HCT116 (cell line): Measurements from ENCODE around the gene DOCK2. TPM values are rescaled to one million over a fixed set of nuclear protein-coding genes. Genes with fewer than 3 reads are reported as not detected.

Experiments used
- ATAC-seq: fragments of 200-7000 bp; cut with Tn5 transposase; 2 replicates; pipeline ENCODE4 v1.9.1; 2020; ENCODE audit warnings: mild to moderate bottlenecking, moderate library complexity
- BruUV-seq: library from RNA; stranded (reverse); fragments of 400-500 nt; replicated peaks from 2 replicates; lab custom pipeline; 2021; lab: Mats Ljungman, UMichigan
- CTCF ChIA-PET: fragments of 300-600 bp; sonication (Branson Sonifier 250); formaldehyde crosslinking; loops from one replicate; lab custom pipeline; 2021; ENCODE audit warnings: antibody characterized with exemption; lab: Charles Lee
- POLR2A ChIA-PET: fragments of 300-600, 350-600 bp; sonication (Branson Sonifier 250); formaldehyde crosslinking; loops from one replicate; lab custom pipeline; 2021; ENCODE audit warnings: antibody characterized with exemption; lab: Charles Lee
- RAD21 ChIA-PET, 2 experiments: fragments of 300-600 bp; sonication (Branson Sonifier 250); formaldehyde crosslinking; loops; one replicate each; lab custom pipeline; 2023; ENCODE audit warnings: low total read pairs in 2 of 2; ENCODE audit not compliant: uncharacterized antibody in 2 of 2, unreplicated experiment in 2 of 2, low non-redundant PET in 1 of 2; lab: Charles Lee
- DNase-seq: peaks from one replicate; pipeline ENCODE4 v3.0.0-alpha.2; 2010; ENCODE audit warnings: low read depth, low spot score
- H2AFZ ChIP-seq: fragments of 200-600 bp; shearing (Covaris generic), sonication (generic); 2 replicates; pipeline ENCODE4 v1.6.1; 2017; ENCODE audit warnings: low read depth, mixed run types, mixed read lengths, antibody characterized with exemption, low read length; ENCODE audit not compliant: poor library complexity, severe bottlenecking
- H3K27ac ChIP-seq: 2 replicates; pipeline ENCODE4 v1.5.1; 2012; ENCODE audit warnings: low read depth, low read length
- H3K27me3 ChIP-seq: fragments of 200-600 bp; sonication (generic); 2 replicates; pipeline ENCODE4 v1.6.1; 2016; ENCODE audit warnings: mixed run types, low read length, mixed read lengths; ENCODE audit not compliant: insufficient read depth
- H3K36me3 ChIP-seq, 2 experiments: fragments of 200-500 bp in 1 of 2; fragments of 200-600 bp in 1 of 2; sonication (Bioruptor generic) in 1 of 2; sonication (generic) in 1 of 2; 2 replicates each; pipeline versions ENCODE4 v1.5.1 to v1.6.1; 2014 to 2016; ENCODE audit warnings: low read length in 2 of 2, inconsistent platforms in 1 of 2, mixed read lengths in 1 of 2, mixed run types in 1 of 2; ENCODE audit not compliant: insufficient read depth in 2 of 2, control insufficient read depth in 1 of 2
- H3K4me1 ChIP-seq, 2 experiments: fragments of 200-600 bp in 1 of 2; sonication (generic) in 1 of 2; 2 replicates each; pipeline versions ENCODE4 v1.5.1 to v1.6.1; 2012 to 2017; ENCODE audit warnings: low read length in 2 of 2, inconsistent platforms in 1 of 2, mild to moderate bottlenecking in 1 of 2, mixed read lengths in 1 of 2, mixed run types in 1 of 2, moderate library complexity in 1 of 2; ENCODE audit not compliant: insufficient read depth in 2 of 2, control insufficient read depth in 1 of 2
- H3K4me2 ChIP-seq: fragments of 200-600 bp; sonication (generic); 2 replicates; pipeline ENCODE4 v1.6.1; 2017; ENCODE audit warnings: mixed run types, low read length, mixed read lengths
- H3K4me3 ChIP-seq, 2 experiments: fragments of 200-600 bp in 1 of 2; sonication (generic) in 1 of 2; replicated peaks in 1 of 2; 2 replicates each; pipeline ENCODE4 v1.5.1; 2011 to 2016; ENCODE audit warnings: low read length in 2 of 2, control low read depth in 1 of 2, low read depth in 1 of 2, mild to moderate bottlenecking in 1 of 2, mixed read lengths in 1 of 2, mixed run types in 1 of 2
- H3K79me2 ChIP-seq: fragments of 200-600 bp; sonication (generic); 2 replicates; pipeline ENCODE4 v1.6.1; 2017; ENCODE audit warnings: mild to moderate bottlenecking, mixed run types, low read length, moderate library complexity, mixed read lengths; ENCODE audit not compliant: insufficient read depth
- H3K9ac ChIP-seq: fragments of 200-600 bp; sonication (generic); 2 replicates; pipeline ENCODE4 v1.6.1; 2016; ENCODE audit warnings: low read length, mixed read lengths
- H3K9me2 ChIP-seq: fragments of 200-600 bp; sonication (generic), shearing (Covaris generic); 2 replicates; pipeline ENCODE4 v1.6.1; 2017; ENCODE audit warnings: mixed run types, mild to moderate bottlenecking, moderate library complexity; ENCODE audit not compliant: insufficient read depth
- H3K9me3 ChIP-seq, 2 experiments: fragments of 200-500 bp in 1 of 2; fragments of 200-600 bp in 1 of 2; sonication (Bioruptor generic) in 1 of 2; sonication (generic) in 1 of 2; 2 replicates each; pipeline ENCODE4 v1.6.1; 2014 to 2017; ENCODE audit warnings: low read length in 2 of 2, mixed read lengths in 2 of 2, inconsistent platforms in 1 of 2, low read depth in 1 of 2, mild to moderate bottlenecking in 1 of 2, mixed run types in 1 of 2, moderate library complexity in 1 of 2; ENCODE audit not compliant: control insufficient read depth in 1 of 2, insufficient read depth in 1 of 2
- H4K20me1 ChIP-seq: fragments of 200-600 bp; sonication (generic), shearing (Covaris generic); 2 replicates; pipeline ENCODE4 v1.6.1; 2017; ENCODE audit warnings: mixed run types, mild to moderate bottlenecking, moderate library complexity; ENCODE audit not compliant: insufficient read depth
- EGR1 ChIP-seq: IDR thresholded peaks from 2 replicates; pipeline ENCODE4 v1.6.1; 2012; ENCODE audit warnings: low read depth
- ELF1 ChIP-seq: IDR thresholded peaks from 2 replicates; pipeline ENCODE4 v1.6.1; 2012; ENCODE audit warnings: low read depth, borderline replicate concordance
- EZH2 ChIP-seq: fragments of 200-600 bp; sonication (generic); IDR thresholded peaks from 2 replicates; pipeline ENCODE4 v1.6.1; 2017; ENCODE audit warnings: antibody characterized with exemption, mixed run types
- EZH2phosphoT487 ChIP-seq: fragments of 200-600 bp; IDR thresholded peaks from 2 replicates; pipeline ENCODE4 v1.6.1; 2018; ENCODE audit warnings: antibody characterized with exemption, borderline replicate concordance
- FOSL1 ChIP-seq: IDR thresholded peaks from 2 replicates; pipeline ENCODE4 v1.6.1; 2012; ENCODE audit warnings: low read depth
- JUND ChIP-seq: IDR thresholded peaks from 2 replicates; pipeline ENCODE4 v1.6.1; 2012
- POLR2AphosphoS5 ChIP-seq: IDR thresholded peaks from 2 replicates; pipeline ENCODE4 v1.6.1; 2011; ENCODE audit warnings: mild to moderate bottlenecking, low read depth, low read length, moderate library complexity
- RAD21 ChIP-seq: IDR thresholded peaks from 2 replicates; pipeline ENCODE4 v1.6.1; 2012; ENCODE audit warnings: low read depth, mild to moderate bottlenecking
- SIN3A ChIP-seq: IDR thresholded peaks from 2 replicates; pipeline ENCODE4 v1.6.1; 2012; ENCODE audit warnings: low read depth
- SP1 ChIP-seq: IDR thresholded peaks from 2 replicates; pipeline ENCODE4 v1.6.1; 2012; ENCODE audit warnings: low read depth
- SRF ChIP-seq: IDR thresholded peaks from 2 replicates; pipeline ENCODE4 v1.6.1; 2012; ENCODE audit warnings: low read depth
- ZFX ChIP-seq: fragments of 450-650 bp; IDR thresholded peaks from 2 replicates; pipeline ENCODE4 v1.6.1; 2017
- ZNF274 ChIP-seq: fragments of 200-500 bp; sonication (Bioruptor generic); IDR thresholded peaks from 2 replicates; pipeline ENCODE4 v1.6.1; 2014; ENCODE audit warnings: mild to moderate bottlenecking, low read depth, low read length, inconsistent platforms
- intact Hi-C: fragments of 100-400 bp; cut with micrococcal nuclease; formaldehyde crosslinking; loops from 2 replicates; pipeline ENCODE4 v1.10.0; 2022
- total RNA-seq: library from RNA; stranded (reverse); gene quantifications from one replicate; pipeline ENCODE4 v1.2.1, GENCODE V29; 2021; ENCODE audit not compliant: unreplicated experiment
- TF ChIP-seq, protein P1 (sequence below): IDR thresholded peaks from 2 replicates; pipeline ENCODE4 v1.6.1; 2012
- TF ChIP-seq, protein P2 (sequence below): IDR thresholded peaks from 2 replicates; pipeline ENCODE4 v1.6.1; 2011; ENCODE audit warnings: mild to moderate bottlenecking, low read length, moderate library complexity; ENCODE audit not compliant: insufficient replicate concordance; ENCODE audit errors: extremely low read depth

DOCK2 gene
- total RNA-seq, 1 experiment from 2014 or later = 0.89 TPM

DNA sequence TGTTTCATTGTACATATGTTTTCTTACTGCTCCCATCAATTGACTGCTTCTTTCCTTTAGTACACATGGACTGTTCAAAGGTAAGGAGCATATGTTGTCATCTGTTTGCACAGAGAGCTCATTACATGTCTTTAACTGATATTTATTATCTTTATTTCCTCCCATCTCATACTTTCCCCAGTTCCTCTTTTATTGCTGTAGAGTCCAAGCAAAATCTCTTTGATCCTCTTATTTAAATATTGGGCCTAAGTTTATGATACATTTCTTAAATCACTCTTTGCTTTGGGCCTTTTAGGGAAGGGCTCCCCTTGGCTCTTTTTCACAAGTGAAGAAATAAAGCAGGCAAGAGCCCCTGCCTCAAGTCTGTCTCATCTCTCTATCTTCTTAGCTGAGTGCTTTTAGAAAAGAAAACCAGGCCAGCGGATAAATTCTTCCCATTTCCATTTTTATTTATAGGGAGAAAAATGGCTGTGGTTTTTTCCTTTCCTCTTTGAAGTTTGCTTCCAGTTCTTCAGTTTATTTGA, 152.4 kb downstream of the DOCK2 start:
- TF ChIP-seq, protein P1, sequence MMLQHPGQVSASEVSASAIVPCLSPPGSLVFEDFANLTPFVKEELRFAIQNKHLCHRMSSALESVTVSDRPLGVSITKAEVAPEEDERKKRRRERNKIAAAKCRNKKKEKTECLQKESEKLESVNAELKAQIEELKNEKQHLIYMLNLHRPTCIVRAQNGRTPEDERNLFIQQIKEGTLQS = no peak
- TF ChIP-seq ZNF274 (no peak), ZFX (no peak), SIN3A (no peak), RAD21 (no peak), SRF (no peak), SP1 (no peak), EZH2 (no peak), JUND (no peak), ELF1 (no peak), FOSL1 (no peak), EZH2phosphoT487 (no peak), EGR1 (no peak), POLR2AphosphoS5 (no peak)
- TF ChIP-seq, protein P2, sequence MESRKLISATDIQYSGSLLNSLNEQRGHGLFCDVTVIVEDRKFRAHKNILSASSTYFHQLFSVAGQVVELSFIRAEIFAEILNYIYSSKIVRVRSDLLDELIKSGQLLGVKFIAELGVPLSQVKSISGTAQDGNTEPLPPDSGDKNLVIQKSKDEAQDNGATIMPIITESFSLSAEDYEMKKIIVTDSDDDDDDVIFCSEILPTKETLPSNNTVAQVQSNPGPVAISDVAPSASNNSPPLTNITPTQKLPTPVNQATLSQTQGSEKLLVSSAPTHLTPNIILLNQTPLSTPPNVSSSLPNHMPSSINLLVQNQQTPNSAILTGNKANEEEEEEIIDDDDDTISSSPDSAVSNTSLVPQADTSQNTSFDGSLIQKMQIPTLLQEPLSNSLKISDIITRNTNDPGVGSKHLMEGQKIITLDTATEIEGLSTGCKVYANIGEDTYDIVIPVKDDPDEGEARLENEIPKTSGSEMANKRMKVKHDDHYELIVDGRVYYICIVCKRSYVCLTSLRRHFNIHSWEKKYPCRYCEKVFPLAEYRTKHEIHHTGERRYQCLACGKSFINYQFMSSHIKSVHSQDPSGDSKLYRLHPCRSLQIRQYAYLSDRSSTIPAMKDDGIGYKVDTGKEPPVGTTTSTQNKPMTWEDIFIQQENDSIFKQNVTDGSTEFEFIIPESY = no peak
- Histone ChIP-seq H3K27ac (no peak overlapping the region), H3K4me1 (no peaks in the 10 kb centered on the region), H3K4me3 (no peak overlapping the region), H3K79me2 (no peaks in the 10 kb centered on the region), H3K9me2 (no peaks in the 10 kb centered on the region), H2AFZ (no peak overlapping the region), H3K9ac (no peak overlapping the region), H3K4me2 (no peak overlapping the region), H4K20me1 (no peaks in the 10 kb centered on the region), H3K36me3 (no peaks in the 10 kb centered on the region), H3K27me3 (peaks cover 33% of the 10 kb centered on the region), H3K9me3 (no peaks in the 10 kb centered on the region)
- no TSS peak for BruUV-seq
- ChIA-PET CTCF (no interaction called here), RAD21 (no interaction called here), POLR2A (no interaction called here)
- intact Hi-C loops = no loop called here
- no peak for DNase-seq
- ATAC-seq = no peak
